HEK293 (cell line): ENCODE results near the gene NSFL1C.

ENCODE experiments used
- CTCF ChIA-PET: fragments of 350-600 bp; formaldehyde crosslinking; extraction: SDS; loops from one replicate; lab custom pipeline; 2021; ENCODE audit warnings: antibody characterized with exemption; lab: Yijun Ruan, JAX
- POLR2A ChIA-PET: fragments of 300-600 bp; formaldehyde crosslinking; extraction: SDS; loops from one replicate; lab custom pipeline; 2020; ENCODE audit warnings: antibody characterized with exemption, inconsistent platforms; lab: Yijun Ruan, JAX
- H3K27ac ChIP-seq: fragments of 200-500 bp; sonication (Bioruptor generic); 2 replicates; pipeline ENCODE4 v1.5.1; 2014; ENCODE audit warnings: low read depth, low read length, control low read depth, inconsistent platforms; ENCODE audit errors: extremely low read depth
- H3K36me3 ChIP-seq, 2 experiments: fragments of 200-500 bp in 1 of 2; sonication (Bioruptor generic) in 1 of 2; 1 replicate in 1 of 2; 2 replicates in 1 of 2; pipeline ENCODE4 v1.5.1; 2014 to 2017; ENCODE audit warnings: inconsistent platforms in 2 of 2, low read length in 2 of 2; ENCODE audit not compliant: control insufficient read depth in 2 of 2, insufficient read depth in 1 of 2
- H3K4me1 ChIP-seq: fragments of 200-500 bp; sonication (Bioruptor generic); 2 replicates; pipeline ENCODE4 v1.5.1; 2014; ENCODE audit warnings: mild to moderate bottlenecking, low read length, inconsistent platforms; ENCODE audit not compliant: control insufficient read depth, insufficient read depth
- H3K4me3 ChIP-seq: 2 replicates; pipeline ENCODE4 v1.5.1; 2011; ENCODE audit warnings: low read depth, mild to moderate bottlenecking, control low read depth, low read length, moderate library complexity
- H3K9me3 ChIP-seq: fragments of 200-500 bp; sonication (Bioruptor generic); 2 replicates; pipeline ENCODE4 v1.5.1; 2014; ENCODE audit warnings: low read depth, low read length, inconsistent platforms; ENCODE audit not compliant: control insufficient read depth, insufficient read depth
- GFI1B ChIP-seq: fragments of 450-650 bp; formaldehyde crosslinking; IDR thresholded peaks from 2 replicates; pipeline ENCODE4 v1.5.1; 2016; ENCODE audit warnings: missing biosample characterization, missing genetic modification characterization
- GLI4 ChIP-seq: fragments of 450-650 bp; formaldehyde crosslinking; IDR thresholded peaks from 2 replicates; pipeline ENCODE4 v1.5.1; 2016; ENCODE audit warnings: missing biosample characterization, missing genetic modification characterization
- RBAK ChIP-seq: fragments of 450-650 bp; formaldehyde crosslinking; IDR thresholded peaks from 2 replicates; pipeline ENCODE4 v1.5.1; 2016; ENCODE audit warnings: missing biosample characterization, missing genetic modification characterization
- REPIN1 ChIP-seq: fragments of 450-650 bp; formaldehyde crosslinking; IDR thresholded peaks from 2 replicates; pipeline ENCODE4 v1.5.1; 2017; ENCODE audit warnings: missing biosample characterization, missing genetic modification characterization, low read depth
- SCRT2 ChIP-seq: fragments of 450-650 bp; formaldehyde crosslinking; IDR thresholded peaks from 2 replicates; pipeline ENCODE4 v1.5.1; 2016; ENCODE audit warnings: missing biosample characterization, missing genetic modification characterization
- SP2 ChIP-seq: fragments of 450-650 bp; formaldehyde crosslinking; IDR thresholded peaks from 2 replicates; pipeline ENCODE4 v1.5.1; 2016; ENCODE audit warnings: missing biosample characterization, missing genetic modification characterization
- TCF7L2 ChIP-seq: IDR thresholded peaks from 2 replicates; pipeline ENCODE4 v1.6.1; 2011; ENCODE audit warnings: low read depth, mild to moderate bottlenecking, inconsistent platforms, low read length, moderate library complexity, borderline replicate concordance
- ZBTB48 ChIP-seq: fragments of 450-650 bp; formaldehyde crosslinking; IDR thresholded peaks from 2 replicates; pipeline ENCODE4 v1.5.1; 2016; ENCODE audit warnings: missing biosample characterization, missing genetic modification characterization
- ZNF10 ChIP-seq: fragments of 450-650 bp; formaldehyde crosslinking; IDR thresholded peaks from 2 replicates; pipeline ENCODE4 v1.5.1; 2017; ENCODE audit warnings: missing biosample characterization, missing genetic modification characterization
- ZNF121 ChIP-seq: fragments of 450-650 bp; formaldehyde crosslinking; IDR thresholded peaks from 2 replicates; pipeline ENCODE4 v1.5.1; 2016; ENCODE audit warnings: missing biosample characterization, missing genetic modification characterization
- ZNF174 ChIP-seq: fragments of 450-650 bp; formaldehyde crosslinking; IDR thresholded peaks from 2 replicates; pipeline ENCODE4 v1.5.0; 2017; ENCODE audit warnings: missing biosample characterization, mild to moderate bottlenecking, missing genetic modification characterization
- ZNF202 ChIP-seq: fragments of 450-650 bp; formaldehyde crosslinking; IDR thresholded peaks from 2 replicates; pipeline ENCODE4 v1.5.1; 2016; ENCODE audit warnings: missing biosample characterization, missing genetic modification characterization, borderline replicate concordance
- ZNF274 ChIP-seq, 2 experiments: fragments of 200-500 bp in 1 of 2; fragments of 450-650 bp in 1 of 2; sonication (Bioruptor generic) in 1 of 2; formaldehyde crosslinking in 1 of 2; IDR thresholded peaks; 2 replicates each; pipeline versions ENCODE4 v1.5.1 to v1.6.1; 2014 to 2016; ENCODE audit warnings: borderline replicate concordance in 1 of 2, inconsistent platforms in 1 of 2, low read length in 1 of 2, missing biosample characterization in 1 of 2, missing genetic modification characterization in 1 of 2
- ZNF324 ChIP-seq: fragments of 450-650 bp; formaldehyde crosslinking; IDR thresholded peaks from 2 replicates; pipeline ENCODE4 v1.5.1; 2016; ENCODE audit warnings: missing biosample characterization, missing genetic modification characterization
- ZNF404 ChIP-seq: fragments of 450-650 bp; formaldehyde crosslinking; IDR thresholded peaks from 2 replicates; pipeline ENCODE4 v1.5.1; 2017; ENCODE audit warnings: missing biosample characterization, missing genetic modification characterization
- ZNF48 ChIP-seq: fragments of 450-650 bp; formaldehyde crosslinking; IDR thresholded peaks from 2 replicates; pipeline ENCODE4 v1.5.1; 2016; ENCODE audit warnings: missing biosample characterization, missing genetic modification characterization
- ZNF548 ChIP-seq: fragments of 450-650 bp; formaldehyde crosslinking; IDR thresholded peaks from 2 replicates; pipeline ENCODE4 v1.5.1; 2016; ENCODE audit warnings: missing biosample characterization, missing genetic modification characterization
- ZNF549 ChIP-seq: fragments of 450-650 bp; IDR thresholded peaks from 2 replicates; pipeline ENCODE4 v1.5.1; 2018; ENCODE audit warnings: missing biosample characterization, missing genetic modification characterization, mild to moderate bottlenecking, inconsistent platforms, moderate library complexity
- ZNF558 ChIP-seq: fragments of 450-650 bp; formaldehyde crosslinking; IDR thresholded peaks from 2 replicates; pipeline ENCODE4 v1.5.1; 2016; ENCODE audit warnings: missing biosample characterization, missing genetic modification characterization
- ZNF585B ChIP-seq: fragments of 450-650 bp; formaldehyde crosslinking; IDR thresholded peaks from 2 replicates; pipeline ENCODE4 v1.5.1; 2016; ENCODE audit warnings: missing biosample characterization, missing genetic modification characterization
- ZNF596 ChIP-seq: fragments of 450-650 bp; IDR thresholded peaks from 2 replicates; pipeline ENCODE4 v1.5.0; 2018; ENCODE audit warnings: missing biosample characterization, mild to moderate bottlenecking, missing genetic modification characterization, moderate library complexity
- ZNF747 ChIP-seq: fragments of 450-650 bp; formaldehyde crosslinking; IDR thresholded peaks from 2 replicates; pipeline ENCODE4 v1.5.1; 2016; ENCODE audit warnings: missing biosample characterization, missing genetic modification characterization
- ZNF785 ChIP-seq: fragments of 450-650 bp; formaldehyde crosslinking; IDR thresholded peaks from 2 replicates; pipeline ENCODE4 v1.5.1; 2016; ENCODE audit warnings: missing biosample characterization, missing genetic modification characterization
- TF ChIP-seq, protein P1 (sequence below): fragments of 450-650 bp; formaldehyde crosslinking; IDR thresholded peaks from 2 replicates; pipeline ENCODE4; 2016; ENCODE audit warnings: missing biosample characterization, missing genetic modification characterization
- TF ChIP-seq, protein P2 (sequence below): fragments of 450-650 bp; formaldehyde crosslinking; IDR thresholded peaks from 2 replicates; pipeline ENCODE4 v1.5.1; 2016; ENCODE audit warnings: missing biosample characterization, missing genetic modification characterization
- TF ChIP-seq, protein P3 (sequence below): fragments of 450-650 bp; formaldehyde crosslinking; IDR thresholded peaks from 2 replicates; pipeline ENCODE4 v1.5.1; 2016; ENCODE audit warnings: missing biosample characterization, missing genetic modification characterization
- TF ChIP-seq, protein P4 (sequence below): fragments of 450-650 bp; formaldehyde crosslinking; IDR thresholded peaks from 2 replicates; pipeline ENCODE4 v1.5.1; 2017; ENCODE audit warnings: missing biosample characterization, mild to moderate bottlenecking, missing genetic modification characterization, moderate library complexity

The NSFL1C gene

DNA sequence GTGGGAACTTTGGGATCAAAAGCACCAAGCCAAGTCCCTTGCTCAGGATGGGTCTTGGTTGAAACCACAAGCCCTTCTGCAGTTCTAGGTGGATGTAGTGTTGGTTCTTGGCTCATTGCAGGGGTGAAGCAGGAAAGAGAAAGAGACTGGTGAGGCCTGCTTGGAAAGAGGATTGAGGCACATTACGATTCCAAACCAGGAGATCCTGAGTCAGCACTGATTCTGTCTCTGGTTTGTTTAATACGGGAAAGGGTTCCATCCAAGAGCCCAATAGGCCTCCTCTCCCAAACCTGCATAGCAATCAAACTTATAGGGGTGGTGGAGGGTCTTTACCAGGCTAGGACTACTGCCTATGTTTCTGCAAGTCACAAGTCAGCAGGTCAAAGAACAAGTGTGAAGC, 24.3 kb downstream of the NSFL1C start:
- TF ChIP-seq ZNF785 (tag by site-specific recombination) (no peak), GFI1B (tag by site-specific recombination) (no peak), ZNF202 (tag by site-specific recombination) (no peak), ZNF558 (no peak)
- POLR2A ChIA-PET: no interaction called here
- H3K4me1 ChIP-seq: no peaks in the 10 kb centered on the region
- H3K4me3 ChIP-seq: no peak overlapping the region
- no peak overlapping the region for H3K27ac ChIP-seq
- CTCF ChIA-PET: no interaction called here
- H3K36me3 ChIP-seq: peaks cover 31 to 66% of the 10 kb centered on the region in 2 experiments
- H3K9me3 ChIP-seq: no peaks in the 10 kb centered on the region

DNA sequence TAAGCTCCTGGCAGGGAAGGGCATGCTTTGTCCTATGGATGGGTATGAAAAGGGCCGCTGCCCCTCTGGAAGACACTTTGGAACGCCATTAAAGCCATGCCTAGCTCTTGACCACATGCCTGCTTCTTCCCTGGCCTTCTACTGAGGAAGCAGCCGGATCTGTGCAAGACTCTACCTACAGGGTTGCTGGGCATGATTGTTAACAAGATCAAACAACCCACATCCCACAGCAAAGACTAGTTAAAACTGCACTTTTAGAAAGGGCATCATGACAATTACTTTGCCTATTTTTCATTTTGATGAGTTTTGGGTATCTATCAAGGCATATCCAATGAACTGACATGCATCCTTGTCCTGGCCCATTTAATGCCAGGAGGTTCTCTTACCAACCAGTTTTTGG, 25.5 kb downstream of the NSFL1C start:
- no peak for TF ChIP-seq ZNF10 (tag by site-specific recombination)
- no peak for TF ChIP-seq TCF7L2
- TF ChIP-seq ZNF324 (tag by site-specific recombination): no peak
- no peak for TF ChIP-seq ZNF549 (tag by site-specific recombination)
- no peak for TF ChIP-seq ZNF274 (IDR thresholded peaks at IDR 0.05; ENCODE audit: low read length)
- no peak for TF ChIP-seq ZNF274 (tag by site-specific recombination; IDR thresholded peaks at IDR 0.05; ENCODE audit: borderline replicate concordance)
- TF ChIP-seq ZBTB48: no peak
- no peak for TF ChIP-seq ZNF596 (tag by site-specific recombination)
- TF ChIP-seq SP2: no peak
- no peak for TF ChIP-seq ZNF174
- no peak for TF ChIP-seq GLI4 (tag by site-specific recombination)
- no peak for TF ChIP-seq REPIN1 (tag by site-specific recombination)
- no peak for TF ChIP-seq ZNF404
- TF ChIP-seq RBAK: no peak
- TF ChIP-seq ZNF121 (tag by site-specific recombination): no peak
- no peak for TF ChIP-seq ZNF48
- no peak overlapping the region for H3K4me3 ChIP-seq
- ChIA-PET CTCF (interaction anchor here (0.5 to 1.8 kb wide), 4 partner anchors 63 to 336 kb away, joined by 3 to 5 read pairs (median 4); no protein-coding TSS in a partner anchor), POLR2A (no interaction called here)
- H3K9me3 ChIP-seq: no peaks in the 10 kb centered on the region
- H3K4me1 ChIP-seq: no peaks in the 10 kb centered on the region
- H3K27ac ChIP-seq: no peak overlapping the region
- peaks cover 21 to 54% of the 10 kb centered on the region in 2 experiments for H3K36me3 ChIP-seq

DNA sequence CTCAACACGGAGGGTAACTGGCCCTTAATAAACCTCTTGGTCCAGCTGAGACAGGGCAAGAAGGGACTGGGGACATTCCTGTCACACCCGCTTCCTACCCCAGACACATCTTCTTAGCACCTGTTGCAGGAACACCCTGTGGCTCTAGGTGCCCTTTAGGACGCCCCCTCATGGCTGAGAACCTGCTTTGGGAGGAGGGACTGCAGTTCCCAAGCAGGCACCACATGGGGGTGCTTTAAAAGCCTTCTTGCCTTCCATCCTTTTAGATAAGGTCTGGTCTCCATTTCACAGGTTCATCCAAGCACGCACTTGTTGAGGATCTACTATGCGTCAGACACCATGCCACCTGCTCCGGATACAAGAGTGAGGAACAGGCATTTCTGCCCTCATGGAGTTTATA, 26.6 kb downstream of the NSFL1C start:
- peaks cover 10 to 43% of the 10 kb centered on the region in 2 experiments; a peak in 2 of 3 replicates for H3K36me3 ChIP-seq
- ChIA-PET CTCF (interaction anchor here (0.7 to 1.9 kb wide), 7 partner anchors 19 to 337 kb away, joined by 3 to 5 read pairs (median 4); no protein-coding TSS in a partner anchor), POLR2A (no interaction called here)
- no peak overlapping the region for H3K27ac ChIP-seq
- no peaks in the 10 kb centered on the region for H3K4me1 ChIP-seq
- no peak overlapping the region for H3K4me3 ChIP-seq
- H3K9me3 ChIP-seq: no peaks in the 10 kb centered on the region
- TF ChIP-seq, protein P1, sequence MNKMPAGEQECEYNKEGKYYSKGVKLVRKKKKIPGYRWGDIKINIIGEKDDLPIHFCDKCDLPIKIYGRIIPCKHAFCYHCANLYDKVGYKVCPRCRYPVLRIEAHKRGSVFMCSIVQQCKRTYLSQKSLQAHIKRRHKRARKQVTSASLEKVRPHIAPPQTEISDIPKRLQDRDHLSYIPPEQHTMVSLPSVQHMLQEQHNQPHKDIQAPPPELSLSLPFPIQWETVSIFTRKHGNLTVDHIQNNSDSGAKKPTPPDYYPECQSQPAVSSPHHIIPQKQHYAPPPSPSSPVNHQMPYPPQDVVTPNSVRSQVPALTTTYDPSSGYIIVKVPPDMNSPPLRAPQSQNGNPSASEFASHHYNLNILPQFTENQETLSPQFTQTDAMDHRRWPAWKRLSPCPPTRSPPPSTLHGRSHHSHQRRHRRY (tag by site-specific recombination): no peak
- TF ChIP-seq ZNF747 (tag by site-specific recombination) (no peak), ZNF585B (tag by site-specific recombination) (no peak), ZNF548 (no peak), SCRT2 (tag by site-specific recombination) (peak; percentile 80)
- TF ChIP-seq, protein P2, sequence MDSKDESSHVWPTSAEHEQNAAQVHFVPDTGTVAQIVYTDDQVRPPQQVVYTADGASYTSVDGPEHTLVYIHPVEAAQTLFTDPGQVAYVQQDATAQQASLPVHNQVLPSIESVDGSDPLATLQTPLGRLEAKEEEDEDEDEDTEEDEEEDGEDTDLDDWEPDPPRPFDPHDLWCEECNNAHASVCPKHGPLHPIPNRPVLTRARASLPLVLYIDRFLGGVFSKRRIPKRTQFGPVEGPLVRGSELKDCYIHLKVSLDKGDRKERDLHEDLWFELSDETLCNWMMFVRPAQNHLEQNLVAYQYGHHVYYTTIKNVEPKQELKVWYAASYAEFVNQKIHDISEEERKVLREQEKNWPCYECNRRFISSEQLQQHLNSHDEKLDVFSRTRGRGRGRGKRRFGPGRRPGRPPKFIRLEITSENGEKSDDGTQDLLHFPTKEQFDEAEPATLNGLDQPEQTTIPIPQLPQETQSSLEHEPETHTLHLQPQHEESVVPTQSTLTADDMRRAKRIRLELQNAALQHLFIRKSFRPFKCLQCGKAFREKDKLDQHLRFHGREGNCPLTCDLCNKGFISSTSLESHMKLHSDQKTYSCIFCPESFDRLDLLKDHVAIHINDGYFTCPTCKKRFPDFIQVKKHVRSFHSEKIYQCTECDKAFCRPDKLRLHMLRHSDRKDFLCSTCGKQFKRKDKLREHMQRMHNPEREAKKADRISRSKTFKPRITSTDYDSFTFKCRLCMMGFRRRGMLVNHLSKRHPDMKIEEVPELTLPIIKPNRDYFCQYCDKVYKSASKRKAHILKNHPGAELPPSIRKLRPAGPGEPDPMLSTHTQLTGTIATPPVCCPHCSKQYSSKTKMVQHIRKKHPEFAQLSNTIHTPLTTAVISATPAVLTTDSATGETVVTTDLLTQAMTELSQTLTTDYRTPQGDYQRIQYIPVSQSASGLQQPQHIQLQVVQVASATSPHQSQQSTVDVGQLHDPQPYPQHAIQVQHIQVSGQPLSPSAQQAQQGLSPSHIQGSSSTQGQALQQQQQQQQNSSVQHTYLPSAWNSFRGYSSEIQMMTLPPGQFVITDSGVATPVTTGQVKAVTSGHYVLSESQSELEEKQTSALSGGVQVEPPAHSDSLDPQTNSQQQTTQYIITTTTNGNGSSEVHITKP (tag by site-specific recombination): no peak
- TF ChIP-seq, protein P3, sequence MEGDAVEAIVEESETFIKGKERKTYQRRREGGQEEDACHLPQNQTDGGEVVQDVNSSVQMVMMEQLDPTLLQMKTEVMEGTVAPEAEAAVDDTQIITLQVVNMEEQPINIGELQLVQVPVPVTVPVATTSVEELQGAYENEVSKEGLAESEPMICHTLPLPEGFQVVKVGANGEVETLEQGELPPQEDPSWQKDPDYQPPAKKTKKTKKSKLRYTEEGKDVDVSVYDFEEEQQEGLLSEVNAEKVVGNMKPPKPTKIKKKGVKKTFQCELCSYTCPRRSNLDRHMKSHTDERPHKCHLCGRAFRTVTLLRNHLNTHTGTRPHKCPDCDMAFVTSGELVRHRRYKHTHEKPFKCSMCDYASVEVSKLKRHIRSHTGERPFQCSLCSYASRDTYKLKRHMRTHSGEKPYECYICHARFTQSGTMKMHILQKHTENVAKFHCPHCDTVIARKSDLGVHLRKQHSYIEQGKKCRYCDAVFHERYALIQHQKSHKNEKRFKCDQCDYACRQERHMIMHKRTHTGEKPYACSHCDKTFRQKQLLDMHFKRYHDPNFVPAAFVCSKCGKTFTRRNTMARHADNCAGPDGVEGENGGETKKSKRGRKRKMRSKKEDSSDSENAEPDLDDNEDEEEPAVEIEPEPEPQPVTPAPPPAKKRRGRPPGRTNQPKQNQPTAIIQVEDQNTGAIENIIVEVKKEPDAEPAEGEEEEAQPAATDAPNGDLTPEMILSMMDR (tag by site-specific recombination): peak; percentile 49; the same call in 1 of the 2 replicates
- TF ChIP-seq, protein P4, sequence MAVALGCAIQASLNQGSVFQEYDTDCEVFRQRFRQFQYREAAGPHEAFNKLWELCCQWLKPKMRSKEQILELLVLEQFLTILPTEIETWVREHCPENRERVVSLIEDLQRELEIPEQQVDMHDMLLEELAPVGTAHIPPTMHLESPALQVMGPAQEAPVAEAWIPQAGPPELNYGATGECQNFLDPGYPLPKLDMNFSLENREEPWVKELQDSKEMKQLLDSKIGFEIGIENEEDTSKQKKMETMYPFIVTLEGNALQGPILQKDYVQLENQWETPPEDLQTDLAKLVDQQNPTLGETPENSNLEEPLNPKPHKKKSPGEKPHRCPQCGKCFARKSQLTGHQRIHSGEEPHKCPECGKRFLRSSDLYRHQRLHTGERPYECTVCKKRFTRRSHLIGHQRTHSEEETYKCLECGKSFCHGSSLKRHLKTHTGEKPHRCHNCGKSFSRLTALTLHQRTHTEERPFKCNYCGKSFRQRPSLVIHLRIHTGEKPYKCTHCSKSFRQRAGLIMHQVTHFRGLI (tag by site-specific recombination): no peak
